ENCODE results near the gene NUDT4.

Gene NUDT4

DNA sequence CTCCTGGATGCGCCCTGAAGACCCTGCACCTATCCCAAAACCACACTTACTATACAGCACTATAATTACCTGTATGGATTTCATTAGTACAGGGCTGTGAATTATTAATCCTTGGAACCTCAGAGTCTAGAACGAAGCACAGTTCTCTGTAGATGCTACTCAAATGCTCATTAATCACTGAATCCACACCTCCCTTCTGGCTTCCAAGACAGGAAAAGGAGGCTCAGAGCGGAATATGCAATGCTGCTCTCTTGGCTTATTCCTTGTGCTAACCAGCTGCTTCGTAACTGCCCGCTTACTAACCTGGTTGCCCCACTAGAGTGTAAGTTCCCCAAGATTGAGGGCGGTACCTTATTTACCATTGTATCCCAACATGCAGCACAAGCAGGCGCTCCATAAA is 39.1 kb upstream of the NUDT4 start:
- DNase-seq (ENCODE audit: extremely low read depth, insufficient read length), result no peak
- no peaks in the 10 kb centered on the region for H3K27me3 ChIP-seq (replicated peaks; ENCODE audit: control insufficient read depth, insufficient read depth, low read length)
- H3K4me3 ChIP-seq (replicated peaks; ENCODE audit: low read depth, low read length), result no peak overlapping the region
- no peaks in the 10 kb centered on the region for H3K36me3 ChIP-seq (ENCODE audit: control insufficient read depth, insufficient read depth, low read length)
- TF ChIP-seq, protein P1, sequence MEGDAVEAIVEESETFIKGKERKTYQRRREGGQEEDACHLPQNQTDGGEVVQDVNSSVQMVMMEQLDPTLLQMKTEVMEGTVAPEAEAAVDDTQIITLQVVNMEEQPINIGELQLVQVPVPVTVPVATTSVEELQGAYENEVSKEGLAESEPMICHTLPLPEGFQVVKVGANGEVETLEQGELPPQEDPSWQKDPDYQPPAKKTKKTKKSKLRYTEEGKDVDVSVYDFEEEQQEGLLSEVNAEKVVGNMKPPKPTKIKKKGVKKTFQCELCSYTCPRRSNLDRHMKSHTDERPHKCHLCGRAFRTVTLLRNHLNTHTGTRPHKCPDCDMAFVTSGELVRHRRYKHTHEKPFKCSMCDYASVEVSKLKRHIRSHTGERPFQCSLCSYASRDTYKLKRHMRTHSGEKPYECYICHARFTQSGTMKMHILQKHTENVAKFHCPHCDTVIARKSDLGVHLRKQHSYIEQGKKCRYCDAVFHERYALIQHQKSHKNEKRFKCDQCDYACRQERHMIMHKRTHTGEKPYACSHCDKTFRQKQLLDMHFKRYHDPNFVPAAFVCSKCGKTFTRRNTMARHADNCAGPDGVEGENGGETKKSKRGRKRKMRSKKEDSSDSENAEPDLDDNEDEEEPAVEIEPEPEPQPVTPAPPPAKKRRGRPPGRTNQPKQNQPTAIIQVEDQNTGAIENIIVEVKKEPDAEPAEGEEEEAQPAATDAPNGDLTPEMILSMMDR (IDR thresholded peaks at IDR 0.05; ENCODE audit: insufficient read depth, low read length, poor library complexity, severe bottlenecking), result no peak

GRCh38 chr12:93339695-93340094 is 38.0 kb upstream of the NUDT4 start:
- no peak overlapping the region for H3K4me3 ChIP-seq (replicated peaks; ENCODE audit: low read depth, low read length)
- TF ChIP-seq, protein P1 (IDR thresholded peaks at IDR 0.05; ENCODE audit: insufficient read depth, low read length, poor library complexity, severe bottlenecking), result no peak
- no peaks in the 10 kb centered on the region for H3K36me3 ChIP-seq (ENCODE audit: control insufficient read depth, insufficient read depth, low read length)
- no peak for DNase-seq (ENCODE audit: extremely low read depth, insufficient read length)
- H3K27me3 ChIP-seq (replicated peaks; ENCODE audit: control insufficient read depth, insufficient read depth, low read length), result no peaks in the 10 kb centered on the region

DNA sequence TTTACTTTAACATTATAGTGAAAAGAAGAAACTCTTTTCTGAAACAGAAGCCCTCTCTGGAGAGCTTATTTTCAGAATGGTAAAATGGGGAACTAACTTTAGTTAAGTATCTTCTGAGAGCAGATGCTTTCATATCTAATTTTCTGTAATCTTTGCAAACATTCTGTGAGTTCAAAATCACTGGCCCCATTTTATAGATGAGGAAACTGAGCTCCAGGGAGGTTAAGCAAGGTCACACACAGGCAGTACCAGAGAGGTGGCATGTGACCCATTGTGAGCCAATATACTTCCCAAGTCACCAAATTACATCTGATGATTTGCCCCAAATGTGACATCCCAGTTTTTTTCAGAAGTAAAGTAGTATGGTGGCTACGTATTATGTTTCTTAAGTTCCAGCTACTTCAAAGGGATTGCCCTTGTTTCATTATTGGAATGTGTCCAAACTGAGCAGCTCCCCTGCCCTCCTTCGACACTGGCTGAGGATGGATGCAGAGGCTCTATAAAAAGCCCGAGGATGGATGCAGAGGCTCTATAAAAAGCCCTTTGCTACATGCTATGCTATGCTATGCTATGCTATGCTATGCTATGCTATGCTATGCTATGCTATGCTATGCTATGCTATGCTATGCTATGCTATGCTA is 36.2 kb upstream of the NUDT4 start:
- DNase-seq (ENCODE audit: extremely low read depth, insufficient read length), result no peak
- Histone ChIP-seq H3K27me3 (replicated peaks; ENCODE audit: control insufficient read depth, insufficient read depth, low read length) (no peaks in the 10 kb centered on the region), H3K36me3 (ENCODE audit: control insufficient read depth, insufficient read depth, low read length) (no peaks in the 10 kb centered on the region), H3K4me3 (replicated peaks; ENCODE audit: low read depth, low read length) (no peak overlapping the region)
- TF ChIP-seq, protein P1 (IDR thresholded peaks at IDR 0.05; ENCODE audit: insufficient read depth, low read length, poor library complexity, severe bottlenecking), result no peak

DNA sequence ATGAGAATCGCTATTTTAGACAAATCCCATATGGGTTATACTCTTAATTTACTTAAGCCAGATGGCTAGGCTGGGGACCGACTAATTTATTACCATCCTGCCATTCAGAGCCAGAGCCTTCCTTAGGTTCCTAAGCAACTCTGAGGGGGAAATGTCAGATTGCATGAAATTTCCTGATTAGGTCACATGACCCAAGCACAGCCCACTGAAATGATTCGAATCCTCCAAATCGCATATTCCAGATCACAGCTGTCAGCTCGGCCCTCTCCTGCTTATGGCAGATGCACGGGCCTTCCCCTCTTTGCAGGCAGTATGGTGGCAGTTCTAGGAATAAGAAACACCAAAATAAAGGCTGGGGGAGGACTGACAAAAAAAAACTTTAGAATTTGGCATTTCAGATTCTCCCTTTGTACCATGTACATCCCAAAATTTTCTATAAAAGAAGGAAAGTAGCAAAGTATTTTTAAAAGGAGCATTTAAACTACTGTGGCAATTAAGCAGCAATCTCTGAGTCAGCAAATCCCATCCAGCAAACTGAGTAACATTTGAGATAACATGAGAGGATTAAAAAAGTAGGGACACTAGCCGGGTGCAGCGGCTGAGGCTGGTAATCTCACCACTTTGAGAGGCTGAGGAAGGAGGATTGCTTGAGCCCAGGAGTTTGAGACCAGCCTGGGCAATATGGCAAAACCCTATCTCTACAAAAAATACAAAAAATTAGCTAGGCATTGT is 30.5 kb upstream of the NUDT4 start:
- no peaks in the 10 kb centered on the region for H3K27me3 ChIP-seq (replicated peaks; ENCODE audit: control insufficient read depth, insufficient read depth, low read length)
- no peaks in the 10 kb centered on the region for H3K36me3 ChIP-seq (ENCODE audit: control insufficient read depth, insufficient read depth, low read length)
- no peak overlapping the region for H3K4me3 ChIP-seq (replicated peaks; ENCODE audit: low read depth, low read length)
- no peak for DNase-seq (ENCODE audit: extremely low read depth, insufficient read length)
- TF ChIP-seq, protein P1 (IDR thresholded peaks at IDR 0.05; ENCODE audit: insufficient read depth, low read length, poor library complexity, severe bottlenecking), result no peak

DNA sequence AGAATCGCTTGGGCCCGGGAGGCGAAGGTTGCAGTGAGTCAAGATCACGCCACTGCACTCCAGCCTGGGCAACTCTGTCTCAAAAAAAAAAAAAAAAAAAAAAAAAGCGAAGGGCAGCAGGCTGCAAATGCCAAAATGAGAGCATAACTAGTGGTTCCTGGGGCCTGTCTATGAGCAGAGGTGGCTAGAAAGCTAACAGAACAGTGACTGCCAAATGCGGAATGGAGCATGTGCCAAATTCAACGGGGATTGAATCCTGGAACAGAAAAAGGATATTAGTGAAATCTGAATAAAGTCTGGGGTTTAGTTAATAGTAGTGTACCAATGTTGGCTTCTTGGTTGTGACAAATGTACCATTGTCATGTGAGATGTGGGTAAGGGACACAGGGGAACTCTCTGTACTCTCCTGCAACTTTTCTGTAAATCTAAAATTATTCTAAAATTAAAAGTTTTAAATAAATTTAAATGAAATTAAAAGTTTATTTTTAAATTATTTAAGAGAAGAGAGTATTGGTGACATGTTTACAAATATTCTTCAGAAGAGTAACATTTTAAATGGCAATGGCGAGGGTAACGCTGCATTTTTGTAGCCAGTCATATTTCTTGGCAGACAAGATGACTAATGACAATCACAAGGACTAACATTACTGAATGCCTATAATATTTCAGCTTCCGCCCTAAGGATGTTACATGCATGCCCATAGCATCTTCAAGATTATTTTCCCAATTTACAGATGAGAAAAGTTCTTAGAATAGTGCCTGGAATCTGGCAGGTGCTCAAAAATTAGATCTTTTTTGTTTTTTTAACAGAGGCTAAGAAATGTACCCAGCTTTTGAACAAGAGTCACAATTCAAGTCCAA is 28.9 kb upstream of the NUDT4 start:
- Histone ChIP-seq H3K36me3 (ENCODE audit: control insufficient read depth, insufficient read depth, low read length) (no peaks in the 10 kb centered on the region), H3K27me3 (replicated peaks; ENCODE audit: control insufficient read depth, insufficient read depth, low read length) (no peaks in the 10 kb centered on the region), H3K4me3 (replicated peaks; ENCODE audit: low read depth, low read length) (no peak overlapping the region)
- TF ChIP-seq, protein P1 (IDR thresholded peaks at IDR 0.05; ENCODE audit: insufficient read depth, low read length, poor library complexity, severe bottlenecking), result no peak
- no peak for DNase-seq (ENCODE audit: extremely low read depth, insufficient read length)

Measured in GM06990 (cell line).